ENCODE results near the gene FILIP1. TPM values are rescaled to one million over a fixed set of nuclear protein-coding genes. Genes with fewer than 3 reads are reported as not detected.

The FILIP1 gene
- total and polyA plus RNA-seq, 5 experiments from 2014 or later, result 0.02 to 0.11 (median 0.02) TPM; not detected in 2

- Mint-ChIP-seq H3K27ac (no peak overlapping the region), H3K4me3 (no peak overlapping the region), H3K4me1 (no peaks in the 10 kb centered on the region), H3K27me3 (peaks cover 18 to 82% (median 33%) of the 10 kb centered on the region in 5 donors), H3K36me3 (no peaks in the 10 kb centered on the region), H3K9me3 (no peaks in the 10 kb centered on the region)
- ATAC-seq (no peak), DNase-seq (no peak)
- POLR2A ChIA-PET, result no interaction called here
These were observed 2.9 kb downstream of the FILIP1 start for GRCh38 chr6:75490706-75491105.

- Mint-ChIP-seq H3K27ac (no peak overlapping the region), H3K4me1 (no peaks in the 10 kb centered on the region)
These were observed 4.6 kb downstream of the FILIP1 start for GRCh38 chr6:75489025-75489424.

GRCh38 chr6:75488033-75488432, 5.6 kb downstream of the FILIP1 start:
- DNase-seq (no peak), ATAC-seq (no peak)
- Mint-ChIP-seq H3K36me3 (no peaks in the 10 kb centered on the region), H3K9me3 (no peaks in the 10 kb centered on the region), H3K27me3 (peaks cover 13 to 56% (median 18%) of the 10 kb centered on the region in 5 donors), H3K27ac (no peak overlapping the region), H3K4me3 (no peak overlapping the region), H3K4me1 (no peaks in the 10 kb centered on the region)
- POLR2A ChIA-PET, result no interaction called here

More at GRCh38 chr6:75489025-75489424, 4.6 kb downstream of the FILIP1 start:
- Mint-ChIP-seq H3K36me3 (no peaks in the 10 kb centered on the region), H3K9me3 (no peaks in the 10 kb centered on the region), H3K4me3 (no peak overlapping the region), H3K27me3 (peaks cover 14 to 66% (median 22%) of the 10 kb centered on the region in 5 donors)
- no peak for ATAC-seq
- POLR2A ChIA-PET, result no interaction called here
- DNase-seq, result no peak

- H3K4me1 Mint-ChIP-seq, result no peaks in the 10 kb centered on the region
- H3K27ac Mint-ChIP-seq, result no peak overlapping the region
- POLR2A ChIA-PET, result no interaction called here
- H3K36me3 Mint-ChIP-seq, result no peaks in the 10 kb centered on the region
- ATAC-seq (no peak), DNase-seq (no peak)
- H3K9me3 Mint-ChIP-seq, result no peaks in the 10 kb centered on the region
- peaks cover 12 to 50% (median 18%) of the 10 kb centered on the region in 5 donors for H3K27me3 Mint-ChIP-seq
- no peak overlapping the region for H3K4me3 Mint-ChIP-seq
These were observed 6.6 kb downstream of the FILIP1 start for GRCh38 chr6:75486850-75487518.

GRCh38 chr6:75484535-75484934, 9.1 kb downstream of the FILIP1 start:
- POLR2A ChIA-PET, result no interaction called here
- Mint-ChIP-seq H3K27me3 (peaks cover 11 to 49% (median 21%) of the 10 kb centered on the region in 5 donors), H3K9me3 (no peaks in the 10 kb centered on the region), H3K4me1 (no peaks in the 10 kb centered on the region), H3K27ac (no peak overlapping the region), H3K36me3 (no peaks in the 10 kb centered on the region), H3K4me3 (no peak overlapping the region)
- no peak for DNase-seq
- no peak for ATAC-seq

GRCh38 chr6:75483136-75483952, 10.3 kb downstream of the FILIP1 start:
- peaks cover 7 to 42% (median 16%) of the 10 kb centered on the region in 5 donors for H3K27me3 Mint-ChIP-seq
- ATAC-seq (no peak), DNase-seq (no peak)
- H3K4me1 Mint-ChIP-seq, result no peaks in the 10 kb centered on the region
- no peak overlapping the region for H3K27ac Mint-ChIP-seq
- H3K9me3 Mint-ChIP-seq, result no peaks in the 10 kb centered on the region
- no peak overlapping the region for H3K4me3 Mint-ChIP-seq
- H3K36me3 Mint-ChIP-seq, result no peaks in the 10 kb centered on the region
- POLR2A ChIA-PET, result no interaction called here

GRCh38 chr6:75481936-75482593, 11.5 kb downstream of the FILIP1 start:
- H3K36me3 Mint-ChIP-seq, result no peaks in the 10 kb centered on the region
- DNase-seq (no peak), ATAC-seq (no peak)
- POLR2A ChIA-PET, result no interaction called here
- no peak overlapping the region for H3K4me3 Mint-ChIP-seq
- peaks cover 4 to 34% (median 17%) of the 10 kb centered on the region in 5 donors for H3K27me3 Mint-ChIP-seq
- H3K9me3 Mint-ChIP-seq, result no peaks in the 10 kb centered on the region
- no peaks in the 10 kb centered on the region for H3K4me1 Mint-ChIP-seq
- H3K27ac Mint-ChIP-seq, result no peak overlapping the region

GRCh38 chr6:75481394-75481793, 12.2 kb downstream of the FILIP1 start:
- Mint-ChIP-seq H3K36me3 (no peaks in the 10 kb centered on the region), H3K27me3 (peaks cover 2 to 34% (median 17%) of the 10 kb centered on the region in 5 donors), H3K4me3 (no peak overlapping the region), H3K27ac (no peak overlapping the region), H3K9me3 (no peaks in the 10 kb centered on the region), H3K4me1 (no peaks in the 10 kb centered on the region)
- no peak for ATAC-seq
- POLR2A ChIA-PET, result no interaction called here
- no peak for DNase-seq

GRCh38 chr6:75480425-75480824, 13.2 kb downstream of the FILIP1 start:
- no peak for ATAC-seq
- POLR2A ChIA-PET, result no interaction called here
- H3K9me3 Mint-ChIP-seq, result no peaks in the 10 kb centered on the region

GRCh38 chr6:75479712-75480111, 13.9 kb downstream of the FILIP1 start:
- Mint-ChIP-seq H3K27ac (no peak overlapping the region), H3K9me3 (no peaks in the 10 kb centered on the region), H3K36me3 (no peaks in the 10 kb centered on the region), H3K4me1 (no peaks in the 10 kb centered on the region), H3K4me3 (no peak overlapping the region), H3K27me3 (peaks cover 2 to 31% (median 11%) of the 10 kb centered on the region in 5 donors)
- POLR2A ChIA-PET, result no interaction called here
- DNase-seq (no peak), ATAC-seq (no peak)

More at GRCh38 chr6:75480425-75480824, 13.2 kb downstream of the FILIP1 start:
- no peaks in the 10 kb centered on the region for H3K36me3 Mint-ChIP-seq
- H3K4me3 Mint-ChIP-seq, result no peak overlapping the region
- no peak overlapping the region for H3K27ac Mint-ChIP-seq
- DNase-seq, result no peak
- H3K4me1 Mint-ChIP-seq, result no peaks in the 10 kb centered on the region
- peaks cover 2 to 28% (median 13%) of the 10 kb centered on the region in 5 donors for H3K27me3 Mint-ChIP-seq

- no peaks in the 10 kb centered on the region for H3K4me1 Mint-ChIP-seq
- H3K27me3 Mint-ChIP-seq, result peaks cover 2 to 35% (median 11%) of the 10 kb centered on the region in 5 donors
- no peak overlapping the region for H3K27ac Mint-ChIP-seq
- no peak for DNase-seq
- no peaks in the 10 kb centered on the region for H3K9me3 Mint-ChIP-seq
- H3K4me3 Mint-ChIP-seq, result no peak overlapping the region
- no peaks in the 10 kb centered on the region for H3K36me3 Mint-ChIP-seq
- no peak for ATAC-seq
- POLR2A ChIA-PET, result no interaction called here
These were observed 14.7 kb downstream of the FILIP1 start for GRCh38 chr6:75478929-75479328.

- ATAC-seq (no peak), DNase-seq (no peak)
- POLR2A ChIA-PET, result no interaction called here
- no peaks in the 10 kb centered on the region for H3K36me3 Mint-ChIP-seq
- no peak overlapping the region for H3K4me3 Mint-ChIP-seq
- peaks cover 0 to 10% (median 2%) of the 10 kb centered on the region in 9 donors for H3K9me3 Mint-ChIP-seq
- H3K27me3 Mint-ChIP-seq, result peaks cover 2 to 28% (median 5%) of the 10 kb centered on the region in 5 donors
- H3K4me1 Mint-ChIP-seq, result no peaks in the 10 kb centered on the region
- H3K27ac Mint-ChIP-seq, result no peak overlapping the region
These were observed 20.7 kb downstream of the FILIP1 start for GRCh38 chr6:75472885-75473284.

- Mint-ChIP-seq H3K27me3 (peaks cover 6 to 29% (median 10%) of the 10 kb centered on the region in 5 donors), H3K27ac (no peak overlapping the region), H3K36me3 (no peaks in the 10 kb centered on the region), H3K4me3 (no peak overlapping the region), H3K4me1 (no peaks in the 10 kb centered on the region), H3K9me3 (peaks cover 0 to 19% (median 2%) of the 10 kb centered on the region in 9 donors)
- POLR2A ChIA-PET, result no interaction called here
- no peak for ATAC-seq
- no peak for DNase-seq
These were observed 25.6 kb downstream of the FILIP1 start for GRCh38 chr6:75467966-75468365.

All from naive thymus-derived CD8-positive, alpha-beta T cell (primary cell).